Brain microvascular endothelial cell (primary cell): ENCODE measurements around the gene PCDHGB1.
"Not testable (repeated sequence)": the region's sequence is repeated elsewhere in the genome, so short reads cannot be mapped to it uniquely, and the experiment has no call there.

Source experiments
- DNase-seq: peaks from one replicate; pipeline ENCODE4 v3.0.0-alpha.2; 2020
- H3K27ac ChIP-seq: fragments of 250-450 bp; sonication (Bioruptor Pico); 2 replicates; pipeline ENCODE4 v1.5.1; 2020; ENCODE audit warnings: mild to moderate bottlenecking, moderate library complexity
- H3K27me3 ChIP-seq: fragments of 250-450 bp; sonication (Bioruptor Pico); replicated peaks from 2 replicates; pipeline ENCODE4 v1.5.1; 2020; ENCODE audit warnings: mild to moderate bottlenecking
- H3K36me3 ChIP-seq: fragments of 250-450 bp; sonication (Bioruptor Pico); replicated peaks from 2 replicates; pipeline ENCODE4 v1.5.1; 2020; ENCODE audit warnings: mild to moderate bottlenecking
- H3K4me3 ChIP-seq: 2 replicates; pipeline ENCODE4 v1.5.1; 2011; ENCODE audit warnings: low read depth, mild to moderate bottlenecking, control low read depth, low read length, moderate library complexity
- in situ Hi-C: cut with HindIII; loops from 2 replicates; pipeline ENCODE4 v1.10.0; 2017; ENCODE audit warnings: low sequenced_read_pairs, low pct_ligation_motif_present
- TF ChIP-seq, protein P1 (sequence below): IDR thresholded peaks from 2 replicates; pipeline ENCODE4 v1.5.1; 2011; ENCODE audit warnings: low read depth, mild to moderate bottlenecking, moderate library complexity, low read length, control low read depth, inconsistent platforms; ENCODE audit errors: missing control alignments

The PCDHGB1 gene

DNA sequence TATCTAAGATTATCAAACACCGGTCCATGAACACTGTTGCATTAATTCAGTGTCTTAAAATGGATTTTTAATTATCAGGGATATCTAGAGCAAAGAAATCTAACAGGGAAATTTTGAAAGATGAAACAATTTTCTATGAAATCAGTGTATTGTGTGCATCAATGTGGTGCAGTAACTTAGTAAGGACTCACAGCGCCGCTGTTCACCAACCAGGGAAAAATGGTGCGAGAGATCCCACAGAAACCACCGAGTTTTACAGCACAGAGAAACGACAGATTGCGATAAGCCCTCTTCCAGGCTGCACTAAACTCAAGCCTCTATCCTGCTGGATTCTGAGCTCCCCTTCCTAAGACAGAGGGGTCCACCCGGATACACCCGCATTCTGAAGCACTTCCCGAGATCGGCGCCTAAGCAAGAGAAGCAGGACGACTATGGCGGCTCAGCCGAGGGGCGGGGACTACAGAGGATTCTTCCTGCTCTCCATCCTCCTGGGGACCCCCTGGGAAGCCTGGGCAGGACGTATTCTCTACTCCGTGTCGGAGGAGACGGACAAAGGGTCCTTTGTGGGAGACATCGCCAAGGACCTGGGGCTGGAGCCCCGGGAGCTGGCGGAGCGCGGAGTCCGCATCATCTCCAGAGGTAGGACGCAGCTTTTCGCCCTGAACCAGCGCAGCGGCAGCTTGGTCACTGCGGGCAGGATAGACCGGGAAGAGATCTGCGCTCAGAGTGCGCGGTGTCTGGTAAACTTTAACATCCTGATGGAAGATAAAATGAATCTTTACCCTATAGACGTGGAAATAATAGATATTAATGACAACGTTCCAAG lies 32.8 kb downstream of the PCDHGB1 start, which contains the start of gene PCDHGA7:
TSS of gene PCDHGA7 (plus strand) at position 274 of the 826 bp plus-strand sequence. CDS start at position 432, 158 bp downstream.
- Histone ChIP-seq H3K36me3 (no peaks in the 10 kb centered on the region), H3K27me3 (no peaks in the 10 kb centered on the region), H3K27ac (no peak within 1 kb of the TSS), H3K4me3 (peak within 1 kb of the TSS; percentile 58)
- TF ChIP-seq, protein P1, sequence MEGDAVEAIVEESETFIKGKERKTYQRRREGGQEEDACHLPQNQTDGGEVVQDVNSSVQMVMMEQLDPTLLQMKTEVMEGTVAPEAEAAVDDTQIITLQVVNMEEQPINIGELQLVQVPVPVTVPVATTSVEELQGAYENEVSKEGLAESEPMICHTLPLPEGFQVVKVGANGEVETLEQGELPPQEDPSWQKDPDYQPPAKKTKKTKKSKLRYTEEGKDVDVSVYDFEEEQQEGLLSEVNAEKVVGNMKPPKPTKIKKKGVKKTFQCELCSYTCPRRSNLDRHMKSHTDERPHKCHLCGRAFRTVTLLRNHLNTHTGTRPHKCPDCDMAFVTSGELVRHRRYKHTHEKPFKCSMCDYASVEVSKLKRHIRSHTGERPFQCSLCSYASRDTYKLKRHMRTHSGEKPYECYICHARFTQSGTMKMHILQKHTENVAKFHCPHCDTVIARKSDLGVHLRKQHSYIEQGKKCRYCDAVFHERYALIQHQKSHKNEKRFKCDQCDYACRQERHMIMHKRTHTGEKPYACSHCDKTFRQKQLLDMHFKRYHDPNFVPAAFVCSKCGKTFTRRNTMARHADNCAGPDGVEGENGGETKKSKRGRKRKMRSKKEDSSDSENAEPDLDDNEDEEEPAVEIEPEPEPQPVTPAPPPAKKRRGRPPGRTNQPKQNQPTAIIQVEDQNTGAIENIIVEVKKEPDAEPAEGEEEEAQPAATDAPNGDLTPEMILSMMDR, result peak; percentile 58
- peak; percentile 32 for DNase-seq
- in situ Hi-C loops, result no loop called here

DNA sequence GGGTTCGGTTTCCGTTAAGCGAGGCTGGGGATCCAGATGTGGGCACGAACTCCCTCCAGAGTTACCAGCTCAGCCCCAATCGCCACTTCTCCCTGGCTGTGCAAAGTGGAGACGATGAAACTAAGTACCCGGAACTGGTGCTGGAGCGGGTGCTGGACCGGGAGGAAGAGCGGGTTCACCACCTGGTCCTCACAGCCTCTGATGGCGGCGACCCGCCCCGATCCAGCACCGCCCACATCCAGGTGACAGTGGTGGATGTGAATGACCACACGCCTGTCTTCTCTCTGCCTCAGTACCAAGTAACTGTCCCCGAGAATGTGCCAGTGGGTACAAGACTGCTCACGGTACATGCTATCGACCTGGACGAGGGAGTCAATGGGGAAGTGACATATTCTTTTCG lies 33.4 kb downstream of the PCDHGB1 start:
- Histone ChIP-seq H3K36me3 (no peaks in the 10 kb centered on the region), H3K27ac (no peak overlapping the region), H3K27me3 (no peaks in the 10 kb centered on the region), H3K4me3 (no peak overlapping the region)
- TF ChIP-seq, protein P1, result no peak
- in situ Hi-C loops, result no loop called here
- DNase-seq, result no peak

DNA sequence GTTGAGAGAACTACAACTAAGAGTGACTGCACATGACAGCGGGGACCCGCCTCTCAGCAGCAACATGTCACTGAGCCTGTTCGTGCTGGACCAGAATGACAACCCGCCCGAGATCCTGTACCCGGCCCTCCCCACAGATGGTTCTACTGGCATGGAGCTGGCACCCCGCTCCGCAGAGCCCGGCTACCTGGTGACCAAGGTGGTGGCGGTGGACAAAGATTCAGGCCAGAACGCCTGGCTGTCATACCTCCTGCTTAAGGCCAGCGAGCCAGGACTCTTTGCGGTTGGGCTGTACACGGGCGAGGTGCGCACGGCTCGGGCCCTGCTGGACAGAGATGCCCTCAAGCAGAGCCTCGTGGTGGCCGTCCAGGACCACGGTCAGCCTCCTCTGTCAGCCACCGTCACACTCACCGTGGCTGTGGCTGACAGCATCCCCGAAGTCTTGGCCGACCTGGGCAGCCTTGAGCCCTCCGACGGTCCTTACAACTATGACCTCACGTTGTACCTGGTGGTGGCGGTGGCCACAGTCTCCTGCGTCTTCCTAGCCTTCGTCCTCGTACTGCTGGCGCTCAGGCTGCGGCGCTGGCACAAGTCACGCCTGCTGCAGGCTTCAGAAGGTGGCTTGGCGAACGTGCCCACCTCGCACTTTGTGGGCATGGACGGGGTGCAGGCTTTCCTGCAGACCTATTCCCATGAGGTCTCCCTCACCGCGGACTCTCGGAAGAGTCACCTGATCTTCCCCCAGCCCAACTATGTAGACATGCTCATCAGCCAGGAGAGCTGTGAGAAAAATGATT lies 34.8 kb downstream of the PCDHGB1 start:
- no peak for DNase-seq
- Histone ChIP-seq H3K27me3 (no peaks in the 10 kb centered on the region), H3K27ac (no peak overlapping the region), H3K4me3 (no peak overlapping the region), H3K36me3 (no peaks in the 10 kb centered on the region)
- in situ Hi-C loops, result no loop called here
- TF ChIP-seq, protein P1, result no peak

DNA sequence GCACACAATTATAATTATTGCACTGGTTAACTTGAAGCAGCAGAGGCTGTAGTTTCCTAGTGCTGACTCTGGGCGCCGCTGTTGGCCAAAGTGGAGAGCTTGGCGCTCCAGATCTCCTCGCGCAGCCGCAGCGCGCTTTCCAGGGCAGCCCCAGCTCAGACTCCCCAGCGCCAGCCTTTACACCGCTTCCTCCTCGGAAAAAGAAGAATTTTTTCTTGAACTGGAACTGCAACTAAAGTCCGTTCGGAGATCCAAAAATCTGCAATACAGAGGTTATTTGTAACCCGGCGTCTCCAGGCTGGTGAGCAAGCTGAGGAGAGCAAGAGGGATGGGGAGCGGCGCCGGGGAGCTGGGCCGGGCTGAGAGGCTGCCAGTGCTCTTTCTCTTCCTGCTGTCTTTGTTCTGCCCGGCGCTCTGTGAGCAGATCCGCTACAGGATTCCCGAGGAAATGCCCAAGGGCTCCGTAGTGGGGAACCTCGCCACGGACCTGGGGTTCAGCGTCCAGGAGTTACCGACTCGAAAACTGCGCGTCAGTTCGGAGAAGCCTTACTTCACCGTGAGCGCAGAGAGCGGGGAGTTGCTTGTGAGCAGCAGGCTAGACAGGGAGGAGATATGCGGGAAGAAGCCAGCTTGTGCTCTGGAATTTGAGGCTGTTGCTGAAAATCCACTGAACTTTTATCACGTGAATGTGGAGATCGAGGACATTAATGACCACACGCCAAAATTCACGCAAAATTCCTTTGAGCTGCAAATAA lies 37.8 kb downstream of the PCDHGB1 start, which contains the start of gene PCDHGB4:
TSS of gene PCDHGB4 (plus strand) at position 142 of the 755 bp plus-strand sequence. CDS start at position 329, 187 bp downstream.
- H3K4me3 ChIP-seq, result peak within 1 kb of the TSS; percentile 30
- DNase-seq, result peak; percentile 40
- TF ChIP-seq, protein P1, result peak; percentile 61
- in situ Hi-C loops, H3K36me3 ChIP-seq, H3K27ac ChIP-seq, H3K27me3 ChIP-seq: not testable (repeated sequence)

DNA sequence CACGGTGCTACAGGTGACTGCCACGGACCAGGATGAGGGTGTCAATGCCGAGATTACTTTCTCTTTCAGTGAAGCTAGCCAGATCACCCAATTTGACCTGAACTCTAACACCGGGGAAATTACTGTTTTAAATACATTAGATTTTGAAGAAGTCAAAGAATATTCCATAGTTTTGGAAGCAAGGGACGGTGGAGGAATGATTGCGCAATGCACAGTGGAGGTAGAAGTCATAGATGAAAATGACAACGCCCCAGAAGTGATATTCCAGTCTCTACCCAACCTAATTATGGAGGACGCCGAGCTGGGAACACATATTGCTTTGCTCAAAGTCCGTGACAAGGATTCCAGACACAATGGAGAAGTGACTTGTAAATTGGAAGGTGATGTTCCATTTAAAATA lies 38.8 kb downstream of the PCDHGB1 start:
- no peaks in the 10 kb centered on the region for H3K36me3 ChIP-seq
- H3K4me3 ChIP-seq, result no peak overlapping the region
- no peaks in the 10 kb centered on the region for H3K27me3 ChIP-seq
- in situ Hi-C loops, result no loop called here
- TF ChIP-seq, protein P1, result no peak
- DNase-seq, result no peak
- H3K27ac ChIP-seq, result no peak overlapping the region
